Mucosa of descending colon (tissue), 3 donors: ENCODE data around the gene TUB. TPM values are rescaled to one million over a fixed set of nuclear protein-coding genes. Genes with fewer than 3 reads are reported as not detected.

Experiments used
- ATAC-seq: fragments of 200-7000 bp; cut with Tn5 transposase; one replicate; pipeline ENCODE4 v1.9.1; 2020; ENCODE audit warnings: mild to moderate bottlenecking, moderate library complexity
- DNase-seq, 3 donors: peaks; one replicate each; pipeline ENCODE4 v3.0.0-alpha.2; 2020
- H3K36me3 ChIP-seq: fragments of 200-600 bp; one replicate; pipeline ENCODE4 v1.8.0; 2021; ENCODE audit warnings: low read depth, mild to moderate bottlenecking
- H3K4me1 ChIP-seq: fragments of 200-600 bp; one replicate; pipeline ENCODE4 v1.8.0; 2021; ENCODE audit warnings: low read depth, mild to moderate bottlenecking
- H3K4me3 ChIP-seq: fragments of 200-600 bp; one replicate; pipeline ENCODE4 v1.8.0; 2021; ENCODE audit warnings: mild to moderate bottlenecking
- H3K9me3 ChIP-seq: fragments of 200-600 bp; one replicate; pipeline ENCODE4 v1.8.0; 2021; ENCODE audit warnings: mild to moderate bottlenecking
- CTCF ChIP-seq: fragments of 200-600 bp; IDR thresholded peaks from one replicate; pipeline ENCODE4 v1.8.0; 2022; ENCODE audit warnings: antibody characterized with exemption, mild to moderate bottlenecking
- intact Hi-C, 2 donors: fragments of 100-400 bp; cut with DNase I in 1 of 2; cut with micrococcal nuclease in 1 of 2; formaldehyde crosslinking; loops; one replicate each; pipeline versions ENCODE4 v1.11.0 to v1.11.1; 2022; cut with DNase I, micrococcal nuclease
- total RNA-seq, 3 donors: library from RNA; stranded (reverse); fragmentation: NEBNext Ultra II Directional in 2 of 3; extraction: Animal tissue kit (Norgen Biotek cat#: 25700) in 2 of 3; gene quantifications; one replicate each; pipeline versions ENCODE4 v1.2.1 to v1.2.4, GENCODE V29; 2021 to 2023
- donor health status: DM: no; HTN: no; CAD: no; lungs with moderate emphysema.
- donor health status: DM: no; HTN: no; CAD: no.
- donor health status: DM: no; HTN: yes; CAD: no.

Gene TUB
- total RNA-seq, 3 donors from 2014 or later, result 0.58 to 10.4 (median 1.8) TPM

DNA sequence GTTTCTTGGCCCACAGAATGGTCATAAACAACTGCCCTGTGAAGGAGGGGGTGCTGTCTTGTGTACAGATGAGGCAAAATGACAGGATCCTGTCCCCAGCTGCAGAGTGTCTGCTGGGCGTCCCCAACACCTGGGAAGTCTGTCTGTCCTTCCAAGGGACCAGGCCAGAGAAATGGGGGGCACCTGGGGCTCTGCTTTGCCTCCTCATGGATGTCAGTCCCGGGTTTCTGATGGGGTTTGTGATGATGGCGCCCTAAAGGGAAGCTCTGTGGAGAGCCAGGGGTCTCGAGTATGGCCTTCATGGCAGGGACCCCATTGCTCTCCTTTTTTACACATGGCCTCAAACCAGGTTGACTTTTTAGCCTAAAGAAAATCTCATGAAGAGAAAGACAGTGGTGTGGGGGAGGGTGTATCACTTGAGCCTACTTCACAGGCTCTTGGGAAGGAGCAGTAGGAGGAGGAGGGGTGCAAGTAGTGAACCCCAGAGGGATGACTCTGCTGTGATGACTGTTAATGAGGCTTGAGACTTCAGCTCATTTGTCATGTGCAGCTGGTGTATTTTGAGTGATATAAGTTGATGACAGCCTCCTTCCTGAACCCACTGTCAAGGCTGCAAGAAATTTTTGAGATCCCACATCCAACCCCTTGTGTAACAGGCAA is 40.6 kb upstream of the TUB start:
- TF ChIP-seq CTCF, result no peak
- no peak for DNase-seq
- intact Hi-C loops, result no loop called here

GRCh38 chr11:8040921-8041285 is 40.1 kb upstream of the TUB start:
- intact Hi-C loops, result no loop called here
- Histone ChIP-seq H3K36me3 (no peaks in the 10 kb centered on the region), H3K4me3 (no peak overlapping the region), H3K9me3 (no peaks in the 10 kb centered on the region), H3K4me1 (no peaks in the 10 kb centered on the region)
- no peak for DNase-seq
- no peak for TF ChIP-seq CTCF
- no peak for ATAC-seq

More for the DNA sequence above, 40.6 kb upstream of the TUB start:
- no peaks in the 10 kb centered on the region for H3K4me1 ChIP-seq
- H3K36me3 ChIP-seq, result no peaks in the 10 kb centered on the region
- no peak overlapping the region for H3K4me3 ChIP-seq
- no peak for ATAC-seq
- H3K9me3 ChIP-seq, result no peaks in the 10 kb centered on the region

DNA sequence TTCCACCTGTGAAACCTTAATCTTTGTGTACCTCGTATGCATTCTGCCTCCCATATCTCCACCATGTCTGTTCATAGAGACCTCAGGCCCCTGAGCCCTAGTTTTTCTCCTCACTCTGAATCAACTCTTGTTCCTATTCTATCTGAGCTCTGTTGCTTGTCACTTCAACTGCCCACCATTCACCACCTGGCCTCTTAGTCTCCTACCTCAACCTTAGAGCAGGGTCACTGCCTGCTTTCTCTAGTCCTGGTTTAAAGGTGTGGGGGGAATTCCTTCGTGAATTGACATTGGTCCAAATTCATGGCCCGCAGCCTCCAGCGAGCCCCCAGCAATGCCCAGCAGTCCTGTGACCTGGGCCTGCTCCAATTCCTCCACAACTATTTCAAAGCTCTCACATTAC is 39.4 kb upstream of the TUB start:
- no peak for TF ChIP-seq CTCF
- intact Hi-C loops, result no loop called here
- Histone ChIP-seq H3K4me3 (no peak overlapping the region), H3K4me1 (no peaks in the 10 kb centered on the region), H3K9me3 (no peaks in the 10 kb centered on the region), H3K36me3 (no peaks in the 10 kb centered on the region)
- DNase-seq (no peak), ATAC-seq (no peak)

GRCh38 chr11:8043756-8044155 is 37.3 kb upstream of the TUB start:
- intact Hi-C loops, result no loop called here
- no peak overlapping the region for H3K4me3 ChIP-seq
- H3K4me1 ChIP-seq, result no peaks in the 10 kb centered on the region
- DNase-seq, result no peak
- no peaks in the 10 kb centered on the region for H3K36me3 ChIP-seq
- TF ChIP-seq CTCF, result no peak
- ATAC-seq, result no peak
- H3K9me3 ChIP-seq, result no peaks in the 10 kb centered on the region

DNA sequence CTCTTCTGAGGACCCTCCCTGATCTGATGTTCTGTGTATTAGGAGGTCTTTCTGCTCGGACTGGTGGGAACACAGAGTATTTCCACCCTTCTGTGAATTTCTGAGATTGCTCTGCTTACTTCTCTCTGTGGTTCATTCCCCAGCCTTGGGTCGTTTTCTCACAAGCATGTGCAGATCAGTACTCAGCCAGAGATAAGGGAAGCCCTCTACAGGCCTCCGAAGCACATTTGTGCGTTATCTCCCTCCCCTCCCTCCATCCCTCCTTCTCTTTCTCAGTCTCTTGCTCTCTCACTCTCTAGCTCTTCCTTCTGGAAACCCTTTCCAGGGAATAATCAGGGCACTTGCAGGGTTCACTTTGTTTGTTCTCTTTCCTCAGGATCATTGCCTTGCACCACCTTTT is 35.2 kb upstream of the TUB start:
- H3K9me3 ChIP-seq, result no peaks in the 10 kb centered on the region
- no peak overlapping the region for H3K4me3 ChIP-seq
- intact Hi-C loops, result no loop called here
- no peaks in the 10 kb centered on the region for H3K36me3 ChIP-seq
- no peak for ATAC-seq
- DNase-seq, result no peak
- H3K4me1 ChIP-seq, result no peaks in the 10 kb centered on the region
- no peak for TF ChIP-seq CTCF

GRCh38 chr11:8047382-8047781 is 33.6 kb upstream of the TUB start:
- no peaks in the 10 kb centered on the region for H3K36me3 ChIP-seq
- DNase-seq (no peak), ATAC-seq (no peak)
- no peak overlapping the region for H3K4me3 ChIP-seq
- intact Hi-C loops, result no loop called here
- no peaks in the 10 kb centered on the region for H3K4me1 ChIP-seq
- no peak for TF ChIP-seq CTCF
- H3K9me3 ChIP-seq, result no peaks in the 10 kb centered on the region
